SU-DHL-6 (cell line): ENCODE data around the gene UGGT2.

ENCODE experiments used
- H2AFZ ChIP-seq: fragments of 200-600 bp; sonication (generic); 2 replicates; pipeline ENCODE4 v1.6.1; 2014; ENCODE audit warnings: low read depth, mild to moderate bottlenecking, moderate library complexity, mixed read lengths, antibody characterized with exemption, low read length; ENCODE audit not compliant: severe bottlenecking
- H3F3A ChIP-seq: fragments of 200-600 bp; shearing (Covaris generic); 2 replicates; pipeline ENCODE4 v1.6.0; 2016; ENCODE audit warnings: antibody characterized with exemption, mild to moderate bottlenecking; ENCODE audit not compliant: insufficient read depth
- H3K27ac ChIP-seq: fragments of 200-600 bp; sonication (generic); 2 replicates; pipeline ENCODE4 v1.5.1; 2016; ENCODE audit warnings: low read depth, mild to moderate bottlenecking, low read length, moderate library complexity, mixed read lengths
- H3K27me3 ChIP-seq: fragments of 200-600 bp; sonication (generic), shearing (Covaris generic); 2 replicates; pipeline ENCODE4 v1.6.0; 2014; ENCODE audit warnings: mild to moderate bottlenecking, low read length
- H3K36me3 ChIP-seq: fragments of 200-600 bp; sonication (generic); 2 replicates; pipeline ENCODE4 v1.6.1; 2014; ENCODE audit warnings: mild to moderate bottlenecking, low read length, mixed read lengths
- H3K4me2 ChIP-seq: fragments of 300-600, 200-600 bp; shearing (Covaris generic), sonication (generic); 2 replicates; pipeline ENCODE4 v1.6.0; 2014; ENCODE audit warnings: low read length, low read depth, mild to moderate bottlenecking; ENCODE audit not compliant: poor library complexity, severe bottlenecking
- H3K4me3 ChIP-seq: fragments of 200-600 bp; sonication (generic); 2 replicates; pipeline ENCODE4 v1.5.1; 2014; ENCODE audit warnings: antibody characterized with exemption, low read length, mild to moderate bottlenecking, mixed read lengths; ENCODE audit not compliant: insufficient read depth, poor library complexity, severe bottlenecking
- H3K79me2 ChIP-seq: fragments of 200-600 bp; sonication (generic); 2 replicates; pipeline ENCODE4 v1.6.1; 2014; ENCODE audit warnings: mild to moderate bottlenecking, low read length, moderate library complexity; ENCODE audit not compliant: insufficient read depth
- H3K9ac ChIP-seq: fragments of 200-600 bp; sonication (generic); 2 replicates; pipeline ENCODE4 v1.7.0; 2014; ENCODE audit warnings: mild to moderate bottlenecking, low read length
- H3K9me2 ChIP-seq: fragments of 200-600 bp; sonication (generic); replicated peaks from 2 replicates; pipeline ENCODE4 v1.6.1; 2014; ENCODE audit warnings: low read length; ENCODE audit not compliant: insufficient read depth
- H3K9me3 ChIP-seq: fragments of 200-600 bp; sonication (generic); 2 replicates; pipeline ENCODE4 v1.6.1; 2014; ENCODE audit warnings: low read length, mixed read lengths; ENCODE audit not compliant: insufficient read depth
- H4K20me1 ChIP-seq: fragments of 200-600 bp; sonication (generic); 2 replicates; pipeline ENCODE4 v1.6.1; 2014; ENCODE audit warnings: low read depth, mild to moderate bottlenecking, antibody characterized with exemption, low read length, moderate library complexity, mixed read lengths
- CTCF ChIP-seq: fragments of 200-600 bp; sonication (generic); IDR thresholded peaks from one replicate; pipeline ENCODE4 v1.5.1; 2017; ENCODE audit warnings: antibody characterized with exemption, mild to moderate bottlenecking, low read length, moderate library complexity; ENCODE audit not compliant: insufficient read depth, poor library complexity, severe bottlenecking
- EZH2phosphoT487 ChIP-seq: fragments of 200-600 bp; sonication (generic), shearing (Covaris generic); conservative IDR thresholded peaks from 2 replicates; pipeline ENCODE4 v1.6.1; 2018; ENCODE audit warnings: mild to moderate bottlenecking, antibody characterized with exemption, low read length, moderate library complexity, mixed read lengths

UGGT2 gene

DNA sequence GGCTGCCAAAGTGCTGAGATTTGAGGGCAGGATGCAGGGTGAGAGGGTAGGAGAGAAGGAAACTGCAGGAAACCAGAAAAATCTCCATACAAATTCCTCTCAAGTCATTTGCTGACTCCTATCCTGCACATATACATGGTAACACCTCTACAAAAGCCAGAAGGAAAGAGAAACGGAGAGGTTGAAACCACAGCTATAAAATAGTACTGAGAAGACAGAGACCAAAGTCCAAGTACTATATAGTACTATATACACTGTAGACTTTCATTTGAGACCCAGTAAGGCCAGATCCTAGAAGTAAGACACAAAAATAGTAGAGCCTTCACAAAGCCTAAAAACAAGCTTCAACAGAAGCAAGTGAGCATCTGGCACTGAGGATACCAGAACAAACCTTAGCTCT, 103.1 kb downstream of the UGGT2 start:
- TF ChIP-seq CTCF (no peak), EZH2phosphoT487 (no peak)
- H3K27ac ChIP-seq: no peak overlapping the region
- no peaks in the 10 kb centered on the region for H3F3A ChIP-seq
- H3K9me3 ChIP-seq: no peaks in the 10 kb centered on the region
- H3K4me3 ChIP-seq: no peak overlapping the region
- no peak overlapping the region for H3K9ac ChIP-seq
- no peaks in the 10 kb centered on the region for H3K79me2 ChIP-seq
- H2AFZ ChIP-seq: no peak overlapping the region
- no peaks in the 10 kb centered on the region for H4K20me1 ChIP-seq
- no peak overlapping the region for H3K4me2 ChIP-seq
- H3K36me3 ChIP-seq: peaks cover 3% of the 10 kb centered on the region; the same call in 1 of the 2 replicates
- H3K9me2 ChIP-seq: no peaks in the 10 kb centered on the region
- no peaks in the 10 kb centered on the region for H3K27me3 ChIP-seq

- H3K27me3 ChIP-seq: no peaks in the 10 kb centered on the region
- no peak overlapping the region for H3K4me2 ChIP-seq
- no peaks in the 10 kb centered on the region for H3K9me2 ChIP-seq
- no peak overlapping the region for H3K4me3 ChIP-seq
- no peak overlapping the region for H3K27ac ChIP-seq
- H3K9ac ChIP-seq: no peak overlapping the region
- TF ChIP-seq CTCF (no peak), EZH2phosphoT487 (no peak)
- H4K20me1 ChIP-seq: no peaks in the 10 kb centered on the region
- no peak overlapping the region for H2AFZ ChIP-seq
- no peaks in the 10 kb centered on the region for H3K79me2 ChIP-seq
- H3F3A ChIP-seq: no peaks in the 10 kb centered on the region
- H3K36me3 ChIP-seq: peaks cover 3% of the 10 kb centered on the region; the same call in 1 of the 2 replicates
- H3K9me3 ChIP-seq: no peaks in the 10 kb centered on the region
These were observed 104.5 kb downstream of the UGGT2 start for GRCh38 chr13:95948656-95949055.

DNA sequence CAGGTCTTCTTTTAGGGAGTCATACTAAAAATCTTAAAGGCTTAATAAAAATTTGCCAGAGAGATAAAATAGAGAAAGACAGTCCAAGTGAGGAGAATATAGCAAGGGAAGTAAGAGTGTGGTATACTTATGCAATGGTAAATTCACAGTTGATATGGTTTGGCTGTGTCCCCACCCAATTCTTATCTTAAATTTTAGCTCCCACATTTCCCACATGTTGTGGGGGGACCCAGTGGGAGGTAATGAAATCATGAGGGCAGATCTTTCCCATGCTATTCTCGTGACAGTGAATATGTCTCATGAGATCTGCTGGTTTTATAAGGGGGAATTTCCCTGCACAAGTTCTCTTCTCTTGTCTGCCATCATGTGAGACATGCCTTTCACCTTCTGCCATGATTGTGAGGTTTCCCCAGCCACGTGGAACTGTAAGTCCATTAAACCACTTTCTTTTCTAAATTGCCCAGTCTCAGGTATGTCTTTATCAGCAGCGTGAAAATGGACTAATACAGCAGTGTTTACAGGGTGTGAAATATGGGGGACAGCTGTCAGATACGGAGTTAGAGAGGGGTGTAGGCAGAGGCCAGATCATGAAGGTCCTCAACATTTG, 115.4 kb downstream of the UGGT2 start:
- H3K36me3 ChIP-seq: no peaks in the 10 kb centered on the region; the same call in 1 of the 2 replicates
- no peak overlapping the region for H3K27ac ChIP-seq
- no peak overlapping the region for H2AFZ ChIP-seq
- H3K9me2 ChIP-seq: no peaks in the 10 kb centered on the region
- H3K79me2 ChIP-seq: no peaks in the 10 kb centered on the region
- no peak for TF ChIP-seq EZH2phosphoT487
- no peak for TF ChIP-seq CTCF
- H3K9ac ChIP-seq: no peak overlapping the region
- no peak overlapping the region for H3K4me2 ChIP-seq
- no peak overlapping the region for H3K4me3 ChIP-seq
- no peaks in the 10 kb centered on the region for H3F3A ChIP-seq
- H4K20me1 ChIP-seq: no peaks in the 10 kb centered on the region
- H3K27me3 ChIP-seq: no peaks in the 10 kb centered on the region
- no peaks in the 10 kb centered on the region for H3K9me3 ChIP-seq
